Subcutaneous adipose tissue (tissue), 4 donors: ENCODE results near the gene TMEM182. TPM values are rescaled to one million over a fixed set of nuclear protein-coding genes. Genes with fewer than 3 reads are reported as not detected.

Experiments
- CTCF ChIP-seq: fragments of 450-650 bp; IDR thresholded peaks from one replicate; pipeline ENCODE4 v1.5.1; 2016; ENCODE audit warnings: low read depth, mild to moderate bottlenecking, control low read depth, antibody characterized with exemption, moderate library complexity
- total RNA-seq, 4 donors: library from RNA; depleted of rRNA; stranded (reverse); fragments of >200 nt; gene quantifications; one replicate each; pipeline ENCODE4 v1.1.0, GENCODE V29; 2016

Gene TMEM182
- total RNA-seq, 4 donors from 2014 or later, result 1.7 to 2.2 (median 1.8) TPM

- TF ChIP-seq CTCF, result no peak
Observed at GRCh38 chr2:102790091-102790455, 28.2 kb downstream of the TMEM182 start.

GRCh38 chr2:102792568-102793208 is 30.9 kb downstream of the TMEM182 start:
- TF ChIP-seq CTCF, result no peak

- TF ChIP-seq CTCF, result no peak
Observed at GRCh38 chr2:102795641-102796040, 33.8 kb downstream of the TMEM182 start.

GRCh38 chr2:102796337-102796736 is 34.5 kb downstream of the TMEM182 start:
- TF ChIP-seq CTCF, result no peak

GRCh38 chr2:102797486-102797885 is 35.7 kb downstream of the TMEM182 start:
- TF ChIP-seq CTCF, result no peak

GRCh38 chr2:102798181-102798580 is 36.4 kb downstream of the TMEM182 start:
- TF ChIP-seq CTCF, result no peak

- TF ChIP-seq CTCF, result no peak
Observed at GRCh38 chr2:102801098-102801718, 39.4 kb downstream of the TMEM182 start.
